IMR-90 (cell line): ENCODE measurements around the gene MIER3. TPM values are rescaled to one million over a fixed set of nuclear protein-coding genes. Genes with fewer than 3 reads are reported as not detected.

ENCODE experiments used
- ATAC-seq: fragments of 200-7000 bp; cut with Tn5 transposase; 2 replicates; pipeline ENCODE4 v1.9.1; 2020; ENCODE audit warnings: low read depth, mild to moderate bottlenecking, moderate library complexity
- BruUV-seq: library from RNA; stranded (reverse); fragments of 400-500 nt; replicated peaks from 2 replicates; lab custom pipeline; 2021; lab: Mats Ljungman, UMichigan
- CTCF ChIA-PET: fragments of 300-600 bp; formaldehyde crosslinking; extraction: SDS; loops from one replicate; lab custom pipeline; 2021; ENCODE audit warnings: antibody characterized with exemption; lab: Yijun Ruan, JAX
- POLR2A ChIA-PET: fragments of 300-600 bp; sonication (Branson Sonifier 250); formaldehyde crosslinking; loops from one replicate; lab custom pipeline; 2022; ENCODE audit warnings: antibody characterized with exemption; ENCODE audit not compliant: unreplicated experiment; lab: Charles Lee
- DNase-seq: peaks from one replicate; pipeline ENCODE4 v3.0.0; 2013
- H2AFZ ChIP-seq: replicated peaks from 2 replicates; pipeline ENCODE3; 2013; ENCODE audit warnings: low read length, mild to moderate bottlenecking; ENCODE audit not compliant: poor library complexity
- H2AK5ac ChIP-seq: 2 replicates; pipeline ENCODE4 v1.6.1; 2013; ENCODE audit warnings: low read depth, low read length, inconsistent platforms
- H2AK9ac ChIP-seq: replicated peaks from 2 replicates; pipeline ENCODE3; 2013; ENCODE audit warnings: mild to moderate bottlenecking, low read depth, low read length, moderate library complexity; ENCODE audit not compliant: poor library complexity
- H2BK120ac ChIP-seq: 2 replicates; pipeline ENCODE4 v1.6.1; 2013; ENCODE audit warnings: low read depth, low read length, inconsistent platforms
- H2BK15ac ChIP-seq: 3 replicates; pipeline ENCODE4 v1.6.1; 2013; ENCODE audit warnings: low read depth, low read length, inconsistent platforms
- H2BK20ac ChIP-seq: 2 replicates; pipeline ENCODE4 v1.6.1; 2013; ENCODE audit warnings: low read depth, mild to moderate bottlenecking, inconsistent platforms, low read length, moderate library complexity
- H2BK5ac ChIP-seq: 2 replicates; pipeline ENCODE4 v1.6.1; 2013; ENCODE audit warnings: mild to moderate bottlenecking, low read depth, low read length, inconsistent platforms; ENCODE audit not compliant: poor library complexity, severe bottlenecking
- H3K14ac ChIP-seq: replicated peaks from 2 replicates; pipeline ENCODE4 v1.6.1; 2013; ENCODE audit warnings: low read depth, low read length, inconsistent platforms
- H3K18ac ChIP-seq: 2 replicates; pipeline ENCODE4 v1.6.1; 2013; ENCODE audit warnings: low read depth, low read length, control low read depth
- H3K23ac ChIP-seq: 2 replicates; pipeline ENCODE4 v1.6.1; 2013; ENCODE audit warnings: low read depth, low read length, inconsistent platforms
- H3K27ac ChIP-seq: 2 replicates; pipeline ENCODE4 v1.5.1; 2013; ENCODE audit warnings: mild to moderate bottlenecking, control low read depth, low read length; ENCODE audit not compliant: insufficient read depth
- H3K27me3 ChIP-seq: 2 replicates; pipeline ENCODE4 v1.6.1; 2013; ENCODE audit warnings: low read length; ENCODE audit not compliant: control insufficient read depth, insufficient read depth
- H3K36me3 ChIP-seq: 2 replicates; pipeline ENCODE4 v1.6.1; 2013; ENCODE audit warnings: low read length, mixed read lengths; ENCODE audit not compliant: control insufficient read depth, insufficient read depth
- H3K4ac ChIP-seq: 2 replicates; pipeline ENCODE4 v1.6.1; 2013; ENCODE audit warnings: low read depth, low read length, inconsistent platforms
- H3K4me1 ChIP-seq: 2 replicates; pipeline ENCODE4 v1.6.1; 2013; ENCODE audit warnings: low read length, mixed read lengths; ENCODE audit not compliant: control insufficient read depth, insufficient read depth
- H3K4me2 ChIP-seq: 2 replicates; pipeline ENCODE4 v1.6.1; 2013; ENCODE audit warnings: low read depth, mild to moderate bottlenecking, control low read depth, low read length, moderate library complexity
- H3K4me3 ChIP-seq: 2 replicates; pipeline ENCODE4 v1.5.1; 2013; ENCODE audit warnings: low read depth, mild to moderate bottlenecking, control low read depth, low read length, moderate library complexity; ENCODE audit not compliant: insufficient read depth
- H3K56ac ChIP-seq: 2 replicates; pipeline ENCODE4 v1.6.1; 2013; ENCODE audit warnings: low read length, inconsistent platforms; ENCODE audit not compliant: insufficient read depth; ENCODE audit errors: extremely low read depth
- H3K79me1 ChIP-seq, 2 experiments: 2 replicates each; pipeline ENCODE4 v1.6.1; 2013; ENCODE audit warnings: low read length in 2 of 2, inconsistent platforms in 1 of 2, low read depth in 1 of 2
- H3K9ac ChIP-seq: 2 replicates; pipeline ENCODE4 v1.6.1; 2013; ENCODE audit warnings: low read depth, low read length, control low read depth
- H3K9me1 ChIP-seq: 2 replicates; pipeline ENCODE4 v1.6.1; 2013; ENCODE audit warnings: low read length, inconsistent platforms; ENCODE audit not compliant: insufficient read depth
- H3K9me3 ChIP-seq: 2 replicates; pipeline ENCODE4 v1.6.1; 2013; ENCODE audit warnings: low read length; ENCODE audit not compliant: control insufficient read depth, insufficient read depth
- H4K20me1 ChIP-seq: 2 replicates; pipeline ENCODE4 v1.6.1; 2013; ENCODE audit warnings: low read length, inconsistent platforms; ENCODE audit not compliant: insufficient read depth
- H4K5ac ChIP-seq: 2 replicates; pipeline ENCODE4 v1.6.1; 2013; ENCODE audit warnings: mild to moderate bottlenecking, low read depth, low read length, control low read depth
- H4K8ac ChIP-seq, 2 experiments: 2 replicates each; pipeline ENCODE4 v1.6.1; 2013; ENCODE audit warnings: low read depth in 2 of 2, low read length in 2 of 2, control low read depth in 1 of 2, inconsistent platforms in 1 of 2
- H4K91ac ChIP-seq: 2 replicates; pipeline ENCODE4 v1.6.1; 2013; ENCODE audit warnings: low read depth, low read length, inconsistent platforms; ENCODE audit not compliant: insufficient read depth
- CEBPB ChIP-seq: IDR thresholded peaks from 2 replicates; pipeline ENCODE4 v1.6.1; 2012; ENCODE audit warnings: low read depth, low read length, improper control_type of control experiment
- MXI1 ChIP-seq: IDR thresholded peaks from 2 replicates; pipeline ENCODE4 v1.6.1; 2012; ENCODE audit warnings: low read depth, mild to moderate bottlenecking, low read length, moderate library complexity, borderline replicate concordance
- WGBS, 2 experiments: methylation state at CpG; one replicate each; pipeline versions ENCODE4 v1.1.5 to v1.1.7; 2013; ENCODE audit warnings: missing lambda C conversion rate in 2 of 2; ENCODE audit not compliant: insufficient read length in 1 of 2; ENCODE audit errors: extremely low coverage in 2 of 2; 5-methylcytosine and 5-hydroxymethylcytosine counted together
- dilution Hi-C: fragments of 300-500 bp; cut with HindIII; formaldehyde crosslinking; loops from one replicate; pipeline ENCODE4 v1.14.3; 2018; ENCODE audit warnings: low sequenced_read_pairs; ENCODE audit not compliant: unreplicated experiment
- in situ Hi-C: fragments of 300-500 bp; cut with MboI; formaldehyde crosslinking; loops from 3 replicates; pipeline ENCODE4 v1.14.3; 2019; ENCODE audit warnings: low sequenced_read_pairs, inconsistent platforms, mixed read lengths
- intact Hi-C: fragments of 100-400 bp; cut with micrococcal nuclease; formaldehyde crosslinking; loops from 2 replicates; pipeline ENCODE4 v1.10.0; 2022
- polyA plus RNA-seq, 3 experiments: library from polyadenylated mRNA; depleted of rRNA; stranded (reverse); fragments of >200 nt; gene quantifications; 2 replicates each; pipeline ENCODE4 v1.2.3, GENCODE V29; 2012; ENCODE audit warnings: low replicate concordance in 1 of 3
- total RNA-seq: library from RNA; depleted of rRNA; stranded (reverse); fragments of >200 nt; gene quantifications from 2 replicates; pipeline ENCODE4 v1.2.3, GENCODE V29; 2012

The MIER3 gene
- total and polyA plus RNA-seq, 2 of the 4 experiments (the other 2 are of a cell fraction), result 6.4 to 22.9 TPM

DNA sequence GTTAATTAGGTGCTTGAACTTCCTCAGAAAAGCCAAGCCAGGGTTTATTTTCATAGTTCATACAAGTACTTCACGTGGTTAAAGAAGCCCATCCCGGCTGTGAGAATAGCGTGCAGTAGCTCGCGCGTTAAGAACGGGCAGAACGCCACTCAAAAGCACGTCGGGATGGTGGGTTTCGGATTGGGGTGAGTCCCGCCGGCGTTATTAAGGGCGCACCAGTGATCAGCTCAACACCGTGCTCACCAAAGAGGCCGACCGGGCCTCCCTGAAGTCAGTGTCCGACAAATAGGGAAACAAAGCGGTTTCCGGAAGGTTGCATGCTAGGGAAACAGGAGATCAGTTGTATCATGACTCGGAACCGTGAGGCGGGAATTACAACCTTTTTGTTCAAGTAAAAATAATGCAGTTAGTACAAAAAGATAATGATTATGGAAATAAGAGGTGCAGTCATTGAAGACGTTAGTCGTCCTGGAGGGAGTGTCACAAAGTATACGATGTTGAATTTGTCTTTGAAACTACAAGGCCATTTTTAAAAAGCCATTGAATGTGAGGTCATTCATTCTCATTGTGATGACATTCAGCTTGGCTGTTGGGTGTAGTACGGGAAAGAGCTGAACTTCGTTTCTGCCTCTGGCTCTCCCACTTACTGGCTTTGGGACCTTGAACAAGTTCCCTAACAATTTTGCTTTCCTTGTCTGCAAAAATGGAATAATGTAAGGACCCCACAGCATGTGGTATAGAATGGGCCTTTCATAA, 41.5 kb downstream of the MIER3 start:
- H3K9me3 ChIP-seq, result no peaks in the 10 kb centered on the region
- ChIA-PET POLR2A (no interaction called here), CTCF (interaction anchor here (0.8 to 1.2 kb wide), 2 partner anchors 9 to 10 kb away, joined by 3 read pairs; no protein-coding TSS in a partner anchor)
- intact Hi-C loops (no loop called here), in situ Hi-C loops (loop anchor here (25.0 kb wide), 1 partner anchor 1552 kb away; the partner anchor contains the start of gene PLK2), dilution Hi-C loops (no loop called here)
- H4K20me1 ChIP-seq, result no peaks in the 10 kb centered on the region
- H3K27me3 ChIP-seq, result no peaks in the 10 kb centered on the region
- peak overlapping the region; percentile 47 for H2BK120ac ChIP-seq
- no peaks in the 10 kb centered on the region for H3K36me3 ChIP-seq
- no peak overlapping the region for H2BK15ac ChIP-seq
- H4K8ac ChIP-seq, result peak overlapping the region; percentile 65 to 94
- TSS peak; percentile 73 for BruUV-seq
- WGBS, 2 experiments, result 4% methylated on average over 22 of the region's 29 CpGs; no CpG with 5 or more reads in 1 of the 2 experiments
- peak overlapping the region; percentile 63 for H3K23ac ChIP-seq
- H2BK5ac ChIP-seq, result peak overlapping the region; percentile 40
- peak overlapping the region; percentile 91 for H2AFZ ChIP-seq
- H3K9me1 ChIP-seq, result no peaks in the 10 kb centered on the region
- peak overlapping the region; percentile 63 for H4K91ac ChIP-seq
- H2AK5ac ChIP-seq, result peak overlapping the region; percentile 41; the same call in 1 of the 2 replicates
- H3K18ac ChIP-seq, result peak overlapping the region; percentile 14
- no peak overlapping the region for H2BK20ac ChIP-seq
- peak overlapping the region; percentile 88 for H3K56ac ChIP-seq
- H3K4ac ChIP-seq, result peak overlapping the region; percentile 66
- H3K4me3 ChIP-seq, result peak overlapping the region; percentile 57
- peak overlapping the region; percentile 68 for H4K5ac ChIP-seq
- peak overlapping the region; percentile 81 for H3K9ac ChIP-seq
- ATAC-seq, result peak; percentile 16
- 0 out of 2 replicates have a peak, but pooled peaks have one; percentile 37 for TF ChIP-seq MXI1
- no peak for TF ChIP-seq CEBPB
- peak overlapping the region; percentile 10 for H2AK9ac ChIP-seq
- peaks cover 0 to 3% of the 10 kb centered on the region in 2 experiments; a peak in 1 of 4 replicates for H3K79me1 ChIP-seq
- H3K4me1 ChIP-seq, result no peaks in the 10 kb centered on the region
- H3K27ac ChIP-seq, result peak overlapping the region; percentile 71
- H3K14ac ChIP-seq, result peak overlapping the region; percentile 79
- no peak for DNase-seq
- H3K4me2 ChIP-seq, result peak overlapping the region; percentile 79
